Measurements from ENCODE around the gene RIMBP2.

The RIMBP2 gene

DNA sequence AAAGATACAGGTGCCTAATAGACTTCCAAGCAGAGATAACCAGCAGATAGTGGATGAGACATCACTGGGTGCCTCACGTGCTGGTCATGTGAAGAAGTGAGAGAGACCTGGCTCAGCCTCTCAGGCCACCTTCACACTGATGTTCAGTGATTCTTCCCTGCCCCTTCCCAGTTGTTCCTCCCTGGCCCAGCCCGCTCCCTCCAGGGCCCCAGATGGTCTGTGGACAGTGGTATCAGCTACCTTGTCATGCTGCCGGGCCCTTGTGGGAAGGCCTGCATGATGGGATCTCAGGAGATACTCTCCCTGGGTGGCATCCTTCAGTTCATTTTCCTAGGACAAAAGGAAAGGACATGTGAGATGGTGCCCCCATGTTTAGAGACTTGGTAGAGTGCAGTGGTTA lies 198.5 kb downstream of the RIMBP2 start:
- DNase-seq: no peak

DNA sequence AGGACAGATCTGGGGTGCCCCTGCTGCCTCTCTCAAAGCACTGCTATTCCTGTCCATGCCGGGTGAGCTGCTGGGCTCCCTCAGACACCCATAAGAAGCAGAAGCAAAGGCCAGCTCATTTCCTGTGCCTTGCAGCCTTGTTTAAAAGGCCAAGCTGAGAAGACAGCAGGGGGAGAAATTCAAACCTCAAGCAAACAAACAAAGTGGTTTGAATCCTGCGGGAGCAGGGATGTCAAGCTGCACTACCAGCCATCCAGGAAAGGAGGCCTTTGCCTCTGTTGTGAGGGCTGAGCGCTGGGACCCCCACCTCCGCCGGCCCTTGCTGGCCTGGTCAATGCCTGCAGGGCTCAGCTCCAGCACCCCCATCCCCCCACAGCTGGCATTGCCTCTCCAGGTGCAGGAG lies 201.9 kb downstream of the RIMBP2 start:
- DNase-seq: no peak

DNA sequence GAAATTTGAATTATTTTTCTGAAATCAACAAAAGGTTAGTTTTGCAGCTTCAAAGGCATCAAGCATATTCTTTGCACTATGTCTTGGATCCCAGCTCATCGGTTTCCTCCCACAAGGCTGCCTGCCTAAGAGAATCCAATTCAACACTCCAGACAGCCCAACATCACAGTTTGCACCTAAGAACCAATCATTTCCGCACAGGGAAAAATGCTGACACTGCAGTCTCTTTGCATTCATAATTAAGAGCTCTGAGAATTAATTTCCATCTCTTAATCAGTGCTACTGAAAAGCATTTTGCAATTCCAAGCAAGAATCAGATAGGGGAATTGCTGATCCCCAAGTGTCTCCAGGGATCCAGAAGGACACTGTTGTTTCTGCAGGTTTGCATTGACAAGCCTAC lies 202.5 kb downstream of the RIMBP2 start:
- DNase-seq: peak in 1 of 51 donors; percentile 22

DNA sequence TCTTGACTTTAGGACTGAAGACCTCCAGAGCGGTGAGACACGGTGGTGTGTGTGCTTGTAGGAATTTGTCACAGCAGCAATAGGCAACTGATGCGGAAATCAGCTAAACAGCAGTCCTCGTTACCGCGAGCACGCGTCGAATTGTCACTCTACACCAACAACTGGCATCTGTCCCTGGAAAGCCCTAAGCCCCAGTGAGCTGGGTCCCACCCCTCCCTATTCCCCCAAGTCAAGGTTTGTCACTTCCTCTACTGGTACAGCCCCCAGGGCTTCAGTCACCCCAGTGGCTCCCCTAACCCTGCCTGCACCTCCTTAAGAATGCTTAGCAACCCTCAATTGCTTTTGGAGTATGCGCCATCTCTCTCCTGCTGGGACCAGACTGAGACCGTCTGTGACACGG lies 204.8 kb downstream of the RIMBP2 start:
- no peak for DNase-seq

DNA sequence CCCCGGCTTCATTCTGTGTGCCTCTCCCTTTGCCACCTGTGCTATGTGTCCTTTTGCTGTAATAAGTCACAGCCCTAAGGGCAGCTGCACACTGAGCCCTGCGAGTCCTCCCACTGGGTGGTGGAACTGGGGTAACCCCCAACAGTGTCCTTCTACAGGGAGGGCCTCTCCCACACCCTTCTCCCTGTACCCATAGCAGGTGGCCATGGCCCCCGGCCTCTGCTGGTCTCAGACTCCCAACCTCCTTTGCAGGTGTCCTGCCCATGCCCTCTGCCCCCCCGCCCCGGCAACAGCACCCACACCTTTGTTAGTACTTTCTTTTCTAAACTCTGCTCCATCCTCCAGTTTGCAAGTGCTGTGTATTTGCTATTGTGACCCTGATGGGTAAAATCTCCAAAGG lies 206.6 kb downstream of the RIMBP2 start:
- DNase-seq: no peak

DNA sequence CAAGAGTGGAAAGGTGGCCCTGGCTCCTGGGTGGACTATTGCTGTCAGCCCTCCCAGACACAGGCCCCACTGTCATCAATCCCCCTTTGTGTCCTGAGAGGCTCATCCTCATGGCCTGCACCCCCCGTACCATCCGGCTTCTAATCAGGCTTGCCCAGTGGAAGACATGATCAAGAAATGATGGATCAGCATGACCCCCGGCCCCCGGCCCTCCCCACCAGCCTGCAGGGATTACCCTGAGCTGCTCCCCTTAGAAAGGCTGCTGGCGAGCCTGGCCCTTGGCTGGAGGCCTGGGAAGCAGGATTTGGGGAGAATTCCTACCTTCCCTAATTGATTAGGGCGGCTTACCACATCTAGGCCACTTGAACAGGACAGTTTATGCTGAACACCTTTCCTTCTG lies 207.3 kb downstream of the RIMBP2 start:
- DNase-seq: no peak

DNA sequence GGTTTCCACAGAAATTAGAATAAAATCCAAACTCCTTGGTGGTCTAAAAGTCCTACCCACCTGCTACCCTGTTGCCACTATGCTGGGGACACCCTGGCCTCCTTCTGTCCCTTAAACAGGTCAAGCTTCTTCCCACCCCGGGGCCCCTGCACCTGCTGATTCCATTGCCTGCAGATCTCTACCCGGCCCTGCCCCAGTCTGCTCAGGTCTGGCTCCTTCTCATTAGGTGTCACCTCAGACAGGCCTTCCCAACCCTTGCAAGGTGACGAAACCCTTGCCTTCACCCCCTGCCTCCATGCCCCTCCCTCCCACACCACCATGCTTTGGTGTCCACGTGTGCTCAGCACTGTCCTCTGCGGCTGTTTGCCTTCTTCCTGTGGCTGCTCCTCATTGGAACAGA lies 207.8 kb downstream of the RIMBP2 start:
- no peak for DNase-seq

DNA sequence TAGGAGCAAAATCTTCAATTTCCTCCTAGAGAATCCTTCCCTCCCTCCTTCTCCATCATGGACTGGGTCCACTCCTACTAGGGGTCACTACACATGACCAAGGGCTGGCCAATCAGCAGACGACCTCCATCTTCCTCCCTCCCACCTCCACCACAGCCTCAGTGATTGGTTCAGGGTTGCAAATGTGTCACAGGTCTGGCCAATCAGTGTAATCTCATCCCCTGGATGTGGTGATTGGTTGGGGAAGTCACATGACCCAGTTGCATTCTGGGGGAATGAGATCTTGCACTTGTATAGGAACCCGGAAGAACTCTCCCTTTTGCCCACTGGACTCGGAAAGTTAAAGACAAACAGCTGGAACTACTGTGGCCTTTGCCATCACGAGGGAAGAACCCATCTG lies 209.3 kb downstream of the RIMBP2 start:
- no peak for DNase-seq

DNA sequence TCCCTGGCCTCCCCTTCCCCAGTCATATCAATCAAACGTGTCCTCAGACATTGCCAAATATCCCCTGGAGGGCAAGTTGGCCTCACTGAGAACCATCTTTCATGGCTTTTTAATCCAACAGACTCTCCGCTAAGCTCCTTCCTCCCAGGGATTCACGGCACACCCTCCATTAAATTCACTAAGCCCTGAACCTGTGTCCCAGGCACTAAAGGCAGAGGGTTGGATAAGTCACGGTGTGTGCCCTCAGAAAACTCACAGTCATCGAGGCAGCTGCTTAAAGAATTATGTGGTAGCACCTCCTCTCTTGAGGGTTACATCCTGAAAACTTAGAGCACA lies 211.3 kb downstream of the RIMBP2 start:
- no peak for DNase-seq

DNA sequence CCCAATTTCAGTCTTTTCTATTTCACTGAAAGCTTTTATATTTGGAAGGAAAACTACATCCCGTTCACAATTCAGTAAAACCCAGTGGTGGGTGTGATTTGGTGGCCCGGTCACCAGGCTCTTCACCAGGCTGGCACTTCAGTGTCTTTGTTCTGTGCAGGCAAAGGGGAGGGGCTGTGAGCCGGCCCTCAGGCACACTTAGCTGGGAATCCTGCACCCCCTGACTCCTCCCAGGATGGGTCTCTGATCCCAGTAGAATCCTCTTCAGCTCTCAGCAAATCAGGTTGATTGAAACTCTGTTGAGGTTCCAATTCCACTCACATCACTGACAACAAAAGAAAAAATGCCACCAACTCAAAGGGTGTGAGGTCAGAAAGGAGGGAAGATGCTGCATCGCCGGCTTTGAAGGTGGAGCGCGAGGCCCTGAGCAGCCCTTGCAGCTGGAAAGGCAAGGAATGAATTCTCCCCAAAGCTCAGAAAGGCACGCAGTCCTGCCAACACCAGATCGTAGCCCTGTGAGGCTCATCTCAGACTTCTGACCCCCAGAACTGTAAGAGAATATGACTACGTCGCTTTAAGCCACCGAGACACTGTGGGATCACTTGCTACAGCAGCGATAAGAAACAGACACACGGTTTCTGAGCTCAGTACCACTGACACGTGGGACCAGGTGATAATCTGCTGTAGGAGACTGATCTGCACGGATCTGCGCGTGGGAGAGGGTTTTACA lies 211.8 kb downstream of the RIMBP2 start:
- no peak for DNase-seq

DNA sequence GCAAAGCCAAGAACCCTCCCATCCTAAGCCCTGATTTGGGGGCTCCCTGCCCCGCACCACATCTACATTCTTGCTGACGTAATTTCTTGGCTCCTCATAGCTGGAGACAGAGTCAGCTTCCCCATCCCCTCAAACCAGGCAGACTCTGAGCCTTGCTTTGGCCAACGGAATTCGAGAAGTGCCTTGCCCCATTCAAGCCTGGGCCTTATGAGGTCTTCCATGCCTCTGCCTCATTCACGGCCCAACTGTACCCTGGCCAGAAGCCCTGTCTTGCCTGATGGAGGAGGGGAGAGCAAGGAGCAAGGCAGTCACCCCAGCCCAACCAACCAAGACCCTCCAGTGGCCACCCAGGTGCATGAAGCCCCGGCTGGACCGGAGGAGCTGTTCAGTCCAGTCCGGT lies 214.3 kb downstream of the RIMBP2 start:
- no peak for DNase-seq

DNA sequence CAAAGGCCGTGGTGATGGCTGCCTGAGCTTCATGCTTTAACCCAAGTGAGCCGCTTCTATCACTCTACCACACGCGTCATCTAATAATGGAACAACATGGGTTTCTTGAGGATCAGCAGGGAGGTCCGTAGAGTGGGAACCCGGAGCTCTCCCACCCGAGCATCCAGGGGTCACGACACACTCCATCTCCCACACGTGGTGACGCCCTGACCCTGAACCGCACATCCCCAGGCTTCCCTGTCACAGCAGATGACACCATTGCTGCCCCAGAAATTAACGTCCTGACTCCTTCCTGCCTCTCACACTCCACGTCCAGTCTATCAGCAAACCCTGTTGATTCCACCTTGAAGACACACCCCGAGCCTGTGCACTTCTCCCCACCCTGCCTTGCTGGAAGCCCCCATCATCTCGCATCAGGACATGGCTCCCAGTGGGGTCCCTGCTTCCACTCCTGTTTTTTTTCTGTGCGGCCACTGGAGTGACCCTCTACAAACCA lies 215.2 kb downstream of the RIMBP2 start:
- DNase-seq: no peak

DNA sequence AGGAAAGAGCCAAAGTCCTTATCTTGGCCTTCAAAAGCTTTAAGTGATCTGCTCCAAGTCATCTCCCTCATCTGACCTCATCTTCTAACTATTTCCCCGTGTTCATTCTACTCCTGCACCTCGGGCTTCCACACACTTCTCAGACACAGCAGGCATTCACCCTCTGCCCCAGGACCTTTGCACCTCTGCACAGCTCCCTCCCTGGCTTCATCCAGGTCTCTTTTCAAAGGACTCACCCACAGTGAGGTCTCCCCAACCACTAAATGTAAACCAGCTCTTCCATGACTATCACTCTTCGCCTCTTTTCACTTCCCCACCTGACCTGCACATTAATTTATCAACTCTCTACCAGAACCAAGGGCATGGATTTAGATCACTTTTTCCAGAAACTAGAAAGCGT lies 216.6 kb downstream of the RIMBP2 start:
- no peak for DNase-seq

DNA sequence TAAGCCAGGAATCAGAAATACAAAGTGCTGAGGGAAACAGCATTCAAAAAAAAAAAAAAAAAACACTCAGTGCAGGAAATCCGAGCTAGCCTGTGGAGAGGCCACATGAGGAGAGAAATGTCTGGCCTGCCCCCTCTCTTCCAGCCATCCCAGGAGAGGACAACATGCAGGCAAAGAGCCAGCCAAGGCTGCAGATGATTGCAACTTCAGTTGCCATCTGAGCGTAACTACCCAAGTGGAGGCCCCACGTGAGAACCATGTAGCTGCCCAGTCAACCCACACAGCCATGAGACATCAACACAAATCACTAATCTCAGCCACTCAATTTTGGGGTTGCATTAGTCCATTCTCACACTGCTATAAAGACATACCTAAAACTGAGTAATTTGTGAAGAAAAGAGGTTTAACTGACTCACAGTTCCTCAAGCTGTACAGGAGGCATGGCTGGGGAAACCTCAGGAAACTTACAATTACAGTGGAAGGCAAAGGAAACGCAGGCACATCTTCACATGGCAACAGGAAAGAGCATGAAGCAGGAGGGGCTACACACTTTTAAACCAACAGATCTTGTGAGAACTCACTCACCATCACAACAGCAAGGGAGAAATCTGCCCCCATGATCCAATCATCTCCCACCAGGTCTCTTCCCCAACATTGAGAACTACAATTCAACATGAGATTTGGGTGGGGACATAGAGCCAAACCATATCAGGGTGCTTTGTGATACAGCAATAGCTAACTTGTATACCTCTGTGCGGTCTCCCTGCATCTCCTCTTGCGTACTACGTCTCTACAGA lies 217.3 kb downstream of the RIMBP2 start:
- no peak for DNase-seq

DNA sequence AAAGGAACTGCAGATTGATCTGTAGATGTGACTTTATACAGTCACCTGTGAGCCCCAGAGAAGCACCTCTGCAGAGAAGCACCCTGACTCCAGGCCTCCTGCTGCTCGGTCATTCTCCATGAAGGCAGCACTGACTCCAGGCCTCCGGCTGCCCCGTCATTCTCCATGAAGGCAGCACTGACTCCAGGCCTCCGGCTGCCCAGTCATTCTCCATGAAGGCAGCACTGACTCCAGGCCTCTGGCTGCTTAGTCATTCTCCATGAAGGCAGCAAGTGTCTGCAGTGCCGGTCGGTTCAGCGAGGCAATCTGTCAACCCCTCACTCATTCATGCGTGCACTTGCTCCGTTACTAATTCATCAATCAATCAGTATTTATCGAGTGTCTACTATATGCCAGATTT lies 218.1 kb downstream of the RIMBP2 start:
- no peak for DNase-seq

DNA sequence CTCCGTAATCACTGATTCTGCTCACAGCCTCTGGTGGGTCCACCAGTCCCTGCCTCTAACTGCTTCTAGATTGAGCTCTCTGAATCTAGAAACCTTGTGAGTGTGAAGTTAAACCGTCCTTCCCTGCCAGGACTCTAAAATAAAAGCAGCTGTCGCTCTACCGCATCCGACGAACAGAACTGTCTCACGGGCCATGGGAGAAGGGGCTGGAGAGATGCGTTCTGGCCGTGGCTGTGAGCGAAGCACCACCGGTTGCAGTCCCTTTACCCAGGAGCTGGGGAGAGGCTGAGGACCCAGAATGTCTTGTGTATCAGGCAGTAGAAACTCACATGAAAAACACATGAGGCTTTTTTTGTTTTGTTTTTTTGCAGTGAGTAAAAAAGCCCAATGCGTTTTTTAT lies 218.8 kb downstream of the RIMBP2 start:
- DNase-seq: no peak

DNA sequence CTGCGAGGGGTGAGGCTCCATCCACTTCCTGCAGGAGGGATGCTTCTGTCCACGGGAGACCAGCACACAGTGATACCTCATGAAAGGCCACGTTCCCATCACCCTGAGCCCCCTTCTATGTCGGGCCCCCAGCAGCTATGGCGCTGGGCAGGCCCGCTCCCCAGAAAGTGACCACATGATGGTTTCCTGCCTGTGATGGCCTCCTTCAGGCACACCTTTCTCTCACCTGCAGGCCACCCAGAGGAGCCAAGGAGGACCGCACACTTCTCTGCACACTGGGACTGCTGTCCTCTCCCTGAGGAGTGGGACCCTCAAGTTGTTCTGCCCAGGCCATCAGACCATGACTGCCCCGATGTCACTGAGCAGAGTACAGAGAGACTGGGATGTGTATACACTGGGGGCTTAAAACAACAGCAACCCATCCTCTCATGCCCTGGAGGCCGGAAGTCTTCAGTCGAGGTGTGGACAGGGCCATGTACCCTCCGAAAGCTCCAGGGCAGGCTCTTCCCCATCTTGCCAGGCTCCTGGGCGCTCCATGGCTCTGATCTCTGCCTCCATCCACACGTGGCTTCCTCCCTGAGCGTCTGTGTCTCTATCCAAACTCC lies 219.5 kb downstream of the RIMBP2 start:
- no peak for DNase-seq

DNA sequence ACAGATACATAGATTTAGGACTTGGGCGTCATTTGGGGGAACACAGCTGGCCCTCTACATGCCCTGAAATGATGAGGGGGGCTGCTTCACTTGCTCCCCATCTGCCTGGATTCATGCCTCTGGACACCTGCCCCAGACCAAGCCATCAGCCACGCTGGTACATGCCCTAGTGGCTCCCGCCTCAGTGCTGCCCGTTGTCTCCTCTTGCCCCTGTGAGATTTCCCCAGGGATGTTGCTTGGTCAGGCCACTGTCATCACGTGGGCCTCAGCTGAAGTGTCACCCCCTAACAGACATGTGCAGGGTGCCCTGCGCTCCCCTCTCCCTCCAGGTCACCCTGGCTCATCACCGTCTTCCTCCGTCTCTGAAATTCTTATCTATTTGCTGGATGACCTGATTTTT lies 220.9 kb downstream of the RIMBP2 start:
- DNase-seq: no peak

DNA sequence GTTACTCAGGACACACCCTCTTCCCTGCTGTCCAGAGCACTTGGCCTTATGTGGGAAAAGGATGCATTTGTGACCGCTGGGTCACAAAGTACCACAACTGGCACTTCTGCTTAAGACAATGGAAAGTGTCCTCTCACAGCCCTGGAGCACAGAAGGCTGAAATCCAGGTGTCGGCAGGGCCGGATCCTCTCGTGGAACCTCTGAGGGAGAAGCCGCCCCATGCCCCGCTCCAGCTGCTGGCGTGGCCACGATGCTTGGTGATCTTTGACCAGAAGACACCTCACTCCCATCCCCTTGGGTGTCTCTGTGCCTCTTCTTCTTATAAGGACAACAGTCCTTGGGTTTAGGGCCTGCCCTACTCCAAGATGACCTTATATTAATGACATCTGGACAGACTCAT lies 221.4 kb downstream of the RIMBP2 start:
- DNase-seq: no peak

DNA sequence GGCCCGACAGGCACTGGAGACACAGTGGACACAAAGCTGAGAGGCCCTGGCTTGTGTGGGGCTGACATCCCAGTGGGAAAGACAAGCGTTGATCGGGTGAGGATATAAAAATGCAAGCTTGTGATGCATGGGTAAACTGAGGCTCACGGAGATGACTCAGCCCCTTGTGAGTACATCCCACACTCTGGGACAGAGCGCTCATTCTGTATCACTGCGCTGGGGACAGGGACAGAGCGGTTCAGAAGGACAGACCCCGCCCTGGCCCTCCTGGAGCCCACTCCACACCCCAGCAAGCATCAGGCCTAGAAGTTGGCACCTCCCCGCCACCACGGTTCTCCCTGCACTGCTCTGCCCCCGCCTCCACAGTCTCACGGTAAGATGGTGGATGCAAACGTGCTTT lies 222.1 kb downstream of the RIMBP2 start:
- DNase-seq: no peak

DNA sequence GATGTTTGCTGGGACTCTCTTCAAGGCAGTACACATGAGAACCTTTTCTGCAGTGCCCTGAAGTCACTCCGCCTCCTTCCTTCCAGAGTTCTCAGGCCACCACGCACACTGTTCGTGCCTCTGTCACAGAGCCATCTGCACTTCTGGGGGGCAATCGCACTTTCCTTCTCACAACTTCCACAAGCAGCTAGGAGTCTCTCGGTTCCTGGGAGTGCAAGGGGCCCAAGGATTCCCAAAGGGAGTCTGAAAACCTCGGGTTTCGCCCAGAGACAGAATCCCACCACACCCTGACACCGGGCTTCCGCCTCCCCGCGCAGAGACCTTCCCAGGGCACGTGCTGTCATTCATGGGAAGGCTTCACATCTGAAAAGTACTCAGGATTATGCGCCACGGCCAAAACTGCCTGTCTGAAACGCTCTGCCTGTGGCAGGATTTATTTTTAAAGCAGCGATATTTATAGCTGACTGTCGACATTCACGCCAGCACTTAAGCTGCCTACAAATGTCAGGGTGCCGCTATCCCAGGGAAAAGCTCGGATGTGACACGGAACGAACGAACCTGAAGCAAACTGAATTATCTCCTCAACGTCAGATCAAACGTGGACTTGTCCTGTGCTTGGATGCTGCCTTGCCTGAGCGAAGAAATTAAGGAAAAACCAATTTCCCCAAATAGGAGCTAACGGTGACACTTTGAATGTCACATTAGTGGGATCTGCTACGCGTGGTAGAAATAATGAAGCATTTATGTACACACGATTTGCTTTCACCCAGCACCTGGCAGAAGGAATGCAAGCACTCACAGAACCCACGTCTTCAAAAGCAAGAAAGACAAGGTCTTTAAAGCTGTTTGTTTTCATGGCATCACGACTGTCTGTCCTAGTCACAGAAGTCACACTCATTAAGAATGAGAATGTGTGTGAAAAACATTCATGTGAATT lies 224.4 kb downstream of the RIMBP2 start:
- peak in 1 of 51 donors; percentile 14 for DNase-seq

DNA sequence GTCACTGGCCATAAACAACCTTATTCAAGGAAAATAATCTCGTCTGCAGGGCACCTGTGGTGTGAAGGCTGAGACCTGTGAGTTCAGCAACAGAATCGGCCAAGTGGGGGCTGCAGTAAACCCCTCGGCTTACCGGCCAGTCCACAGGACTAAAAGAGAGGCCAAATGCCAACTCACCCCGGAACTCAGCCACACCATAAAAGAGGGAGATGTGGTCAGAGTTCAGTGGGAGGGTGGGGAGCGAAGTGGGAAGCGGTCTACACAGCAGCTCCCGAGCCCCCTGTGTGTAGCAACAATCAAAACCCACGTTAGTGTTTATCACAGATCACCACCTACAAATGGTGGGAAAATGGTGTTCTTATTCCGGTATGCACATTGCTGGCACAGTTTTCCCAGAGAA lies 225.4 kb downstream of the RIMBP2 start:
- no peak for DNase-seq
